HCT116 (cell line): ENCODE results near the gene MIS18A. TPM values are rescaled to one million over a fixed set of nuclear protein-coding genes. Genes with fewer than 3 reads are reported as not detected.

Experiments
- ATAC-seq: fragments of 200-7000 bp; cut with Tn5 transposase; 2 replicates; pipeline ENCODE4 v1.9.1; 2020; ENCODE audit warnings: mild to moderate bottlenecking, moderate library complexity
- BruUV-seq: library from RNA; stranded (reverse); fragments of 400-500 nt; replicated peaks from 2 replicates; lab custom pipeline; 2021; lab: Mats Ljungman, UMichigan
- CTCF ChIA-PET: fragments of 300-600 bp; sonication (Branson Sonifier 250); formaldehyde crosslinking; loops from one replicate; lab custom pipeline; 2021; ENCODE audit warnings: antibody characterized with exemption; lab: Charles Lee
- POLR2A ChIA-PET: fragments of 300-600, 350-600 bp; sonication (Branson Sonifier 250); formaldehyde crosslinking; loops from one replicate; lab custom pipeline; 2021; ENCODE audit warnings: antibody characterized with exemption; lab: Charles Lee
- RAD21 ChIA-PET, 2 experiments: fragments of 300-600 bp; sonication (Branson Sonifier 250); formaldehyde crosslinking; loops; one replicate each; lab custom pipeline; 2023; ENCODE audit warnings: low total read pairs in 2 of 2; ENCODE audit not compliant: uncharacterized antibody in 2 of 2, unreplicated experiment in 2 of 2, low non-redundant PET in 1 of 2; lab: Charles Lee
- DNase-seq: peaks from one replicate; pipeline ENCODE4 v3.0.0-alpha.2; 2010; ENCODE audit warnings: low read depth, low spot score
- H2AFZ ChIP-seq: fragments of 200-600 bp; shearing (Covaris generic), sonication (generic); 2 replicates; pipeline ENCODE4 v1.6.1; 2017; ENCODE audit warnings: low read depth, mixed run types, mixed read lengths, antibody characterized with exemption, low read length; ENCODE audit not compliant: poor library complexity, severe bottlenecking
- H3K27ac ChIP-seq: 2 replicates; pipeline ENCODE4 v1.5.1; 2012; ENCODE audit warnings: low read depth, low read length
- H3K27me3 ChIP-seq: fragments of 200-600 bp; sonication (generic); 2 replicates; pipeline ENCODE4 v1.6.1; 2016; ENCODE audit warnings: mixed run types, low read length, mixed read lengths; ENCODE audit not compliant: insufficient read depth
- H3K36me3 ChIP-seq, 2 experiments: fragments of 200-500 bp in 1 of 2; fragments of 200-600 bp in 1 of 2; sonication (Bioruptor generic) in 1 of 2; sonication (generic) in 1 of 2; 2 replicates each; pipeline versions ENCODE4 v1.5.1 to v1.6.1; 2014 to 2016; ENCODE audit warnings: low read length in 2 of 2, inconsistent platforms in 1 of 2, mixed read lengths in 1 of 2, mixed run types in 1 of 2; ENCODE audit not compliant: insufficient read depth in 2 of 2, control insufficient read depth in 1 of 2
- H3K4me1 ChIP-seq, 2 experiments: fragments of 200-600 bp in 1 of 2; sonication (generic) in 1 of 2; 2 replicates each; pipeline versions ENCODE4 v1.5.1 to v1.6.1; 2012 to 2017; ENCODE audit warnings: low read length in 2 of 2, inconsistent platforms in 1 of 2, mild to moderate bottlenecking in 1 of 2, mixed read lengths in 1 of 2, mixed run types in 1 of 2, moderate library complexity in 1 of 2; ENCODE audit not compliant: insufficient read depth in 2 of 2, control insufficient read depth in 1 of 2
- H3K4me2 ChIP-seq: fragments of 200-600 bp; sonication (generic); 2 replicates; pipeline ENCODE4 v1.6.1; 2017; ENCODE audit warnings: mixed run types, low read length, mixed read lengths
- H3K4me3 ChIP-seq, 2 experiments: fragments of 200-600 bp in 1 of 2; sonication (generic) in 1 of 2; replicated peaks in 1 of 2; 2 replicates each; pipeline ENCODE4 v1.5.1; 2011 to 2016; ENCODE audit warnings: low read length in 2 of 2, control low read depth in 1 of 2, low read depth in 1 of 2, mild to moderate bottlenecking in 1 of 2, mixed read lengths in 1 of 2, mixed run types in 1 of 2
- H3K79me2 ChIP-seq: fragments of 200-600 bp; sonication (generic); 2 replicates; pipeline ENCODE4 v1.6.1; 2017; ENCODE audit warnings: mild to moderate bottlenecking, mixed run types, low read length, moderate library complexity, mixed read lengths; ENCODE audit not compliant: insufficient read depth
- H3K9ac ChIP-seq: fragments of 200-600 bp; sonication (generic); 2 replicates; pipeline ENCODE4 v1.6.1; 2016; ENCODE audit warnings: low read length, mixed read lengths
- H3K9me2 ChIP-seq: fragments of 200-600 bp; sonication (generic), shearing (Covaris generic); 2 replicates; pipeline ENCODE4 v1.6.1; 2017; ENCODE audit warnings: mixed run types, mild to moderate bottlenecking, moderate library complexity; ENCODE audit not compliant: insufficient read depth
- H3K9me3 ChIP-seq, 2 experiments: fragments of 200-500 bp in 1 of 2; fragments of 200-600 bp in 1 of 2; sonication (Bioruptor generic) in 1 of 2; sonication (generic) in 1 of 2; 2 replicates each; pipeline ENCODE4 v1.6.1; 2014 to 2017; ENCODE audit warnings: low read length in 2 of 2, mixed read lengths in 2 of 2, inconsistent platforms in 1 of 2, low read depth in 1 of 2, mild to moderate bottlenecking in 1 of 2, mixed run types in 1 of 2, moderate library complexity in 1 of 2; ENCODE audit not compliant: control insufficient read depth in 1 of 2, insufficient read depth in 1 of 2
- H4K20me1 ChIP-seq: fragments of 200-600 bp; sonication (generic), shearing (Covaris generic); 2 replicates; pipeline ENCODE4 v1.6.1; 2017; ENCODE audit warnings: mixed run types, mild to moderate bottlenecking, moderate library complexity; ENCODE audit not compliant: insufficient read depth
- ATF3 ChIP-seq: IDR thresholded peaks from 2 replicates; pipeline ENCODE4 v1.6.1; 2012
- CBX3 ChIP-seq: IDR thresholded peaks from 2 replicates; pipeline ENCODE4 v1.6.1; 2012; ENCODE audit warnings: low read depth
- CEBPB ChIP-seq: IDR thresholded peaks from 2 replicates; pipeline ENCODE4 v1.6.1; 2012; ENCODE audit warnings: low read depth
- EGR1 ChIP-seq: IDR thresholded peaks from 2 replicates; pipeline ENCODE4 v1.6.1; 2012; ENCODE audit warnings: low read depth
- EZH2 ChIP-seq: fragments of 200-600 bp; sonication (generic); IDR thresholded peaks from 2 replicates; pipeline ENCODE4 v1.6.1; 2017; ENCODE audit warnings: antibody characterized with exemption, mixed run types
- EZH2phosphoT487 ChIP-seq: fragments of 200-600 bp; IDR thresholded peaks from 2 replicates; pipeline ENCODE4 v1.6.1; 2018; ENCODE audit warnings: antibody characterized with exemption, borderline replicate concordance
- MAX ChIP-seq: IDR thresholded peaks from 2 replicates; pipeline ENCODE4 v1.6.1; 2012
- POLR2A ChIP-seq: IDR thresholded peaks from 2 replicates; pipeline ENCODE4 v1.7.0; 2011; ENCODE audit warnings: borderline replicate concordance; ENCODE audit not compliant: insufficient read depth, insufficient read length; ENCODE audit errors: extremely low read depth
- RAD21 ChIP-seq: IDR thresholded peaks from 2 replicates; pipeline ENCODE4 v1.6.1; 2012; ENCODE audit warnings: low read depth, mild to moderate bottlenecking
- REST ChIP-seq: IDR thresholded peaks from 2 replicates; pipeline ENCODE4 v1.6.1; 2012; ENCODE audit warnings: low read depth
- SIN3A ChIP-seq: IDR thresholded peaks from 2 replicates; pipeline ENCODE4 v1.6.1; 2012; ENCODE audit warnings: low read depth
- SP1 ChIP-seq: IDR thresholded peaks from 2 replicates; pipeline ENCODE4 v1.6.1; 2012; ENCODE audit warnings: low read depth
- TCF7L2 ChIP-seq: IDR thresholded peaks from 2 replicates; pipeline ENCODE4 v1.7.0; 2011; ENCODE audit warnings: borderline replicate concordance, inconsistent platforms; ENCODE audit not compliant: insufficient read depth, insufficient read length; ENCODE audit errors: extremely low read depth
- YY1 ChIP-seq: IDR thresholded peaks from 2 replicates; pipeline ENCODE4 v1.6.1; 2011; ENCODE audit warnings: low read length, low read depth, moderate library complexity, mild to moderate bottlenecking; ENCODE audit not compliant: insufficient replicate concordance; ENCODE audit errors: extremely low read depth
- ZBTB33 ChIP-seq: IDR thresholded peaks from 2 replicates; pipeline ENCODE4 v1.6.1; 2011; ENCODE audit warnings: mild to moderate bottlenecking, low read length, moderate library complexity; ENCODE audit not compliant: insufficient replicate concordance; ENCODE audit errors: extremely low read depth
- ZFX ChIP-seq: fragments of 450-650 bp; IDR thresholded peaks from 2 replicates; pipeline ENCODE4 v1.6.1; 2017
- ZNF274 ChIP-seq: fragments of 200-500 bp; sonication (Bioruptor generic); IDR thresholded peaks from 2 replicates; pipeline ENCODE4 v1.6.1; 2014; ENCODE audit warnings: mild to moderate bottlenecking, low read depth, low read length, inconsistent platforms
- intact Hi-C: fragments of 100-400 bp; cut with micrococcal nuclease; formaldehyde crosslinking; loops from 2 replicates; pipeline ENCODE4 v1.10.0; 2022
- total RNA-seq: library from RNA; stranded (reverse); gene quantifications from one replicate; pipeline ENCODE4 v1.2.1, GENCODE V29; 2021; ENCODE audit not compliant: unreplicated experiment

MIS18A gene
- total RNA-seq, 1 experiment from 2014 or later, result 30.0 TPM

- Histone ChIP-seq H3K27ac (no peak overlapping the region), H3K4me2 (no peak overlapping the region), H2AFZ (no peak overlapping the region), H3K27me3 (no peaks in the 10 kb centered on the region), H3K4me3 (no peak overlapping the region), H3K9ac (no peak overlapping the region), H3K9me2 (no peaks in the 10 kb centered on the region), H3K79me2 (no peaks in the 10 kb centered on the region), H4K20me1 (no peaks in the 10 kb centered on the region), H3K9me3 (no peaks in the 10 kb centered on the region), H3K36me3 (no peaks in the 10 kb centered on the region), H3K4me1 (no peaks in the 10 kb centered on the region)
- intact Hi-C loops, result no loop called here
- TF ChIP-seq SIN3A (no peak), EZH2phosphoT487 (no peak), POLR2A (no peak), SP1 (no peak), RAD21 (no peak), REST (no peak), CEBPB (no peak), ZBTB33 (no peak), TCF7L2 (no peak), EZH2 (no peak), CBX3 (no peak), EGR1 (no peak), YY1 (no peak), MAX (no peak), ZNF274 (no peak), ATF3 (no peak), ZFX (no peak)
- no TSS peak for BruUV-seq
- CTCF ChIA-PET, result no interaction called here
- DNase-seq (no peak), ATAC-seq (no peak)
- RAD21 ChIA-PET, result no interaction called here
- POLR2A ChIA-PET, result no interaction called here
Observed at GRCh38 chr21:32285476-32285875, 6.6 kb upstream of the MIS18A start.
